PC-3 (cell line): ENCODE data around the gene C11orf24. TPM values are rescaled to one million over a fixed set of nuclear protein-coding genes. Genes with fewer than 3 reads are reported as not detected.

Experiments
- ATAC-seq: fragments of 200-7000 bp; cut with Tn5 transposase; 2 replicates; pipeline ENCODE4 v1.9.1; 2020; ENCODE audit warnings: mild to moderate bottlenecking, moderate library complexity
- BruUV-seq: library from RNA; stranded (reverse); fragments of 400-500 nt; replicated peaks from 2 replicates; lab custom pipeline; 2021; lab: Mats Ljungman, UMichigan
- CTCF ChIA-PET: fragments of 300-600 bp; sonication (Branson Sonifier 250); formaldehyde crosslinking; loops from one replicate; lab custom pipeline; 2022; ENCODE audit warnings: antibody characterized with exemption; lab: Charles Lee
- POLR2A ChIA-PET: fragments of 300-600 bp; sonication (Branson Sonifier 250); formaldehyde crosslinking; loops from one replicate; lab custom pipeline; 2022; ENCODE audit warnings: antibody characterized with exemption; ENCODE audit not compliant: unreplicated experiment; lab: Charles Lee
- DNase-seq: peaks from one replicate; pipeline ENCODE4 v3.0.0-alpha.2; 2015
- H2AFZ ChIP-seq: fragments of 300-600 bp; sonication (generic); 2 replicates; pipeline ENCODE4 v1.6.0; 2016; ENCODE audit warnings: antibody characterized with exemption, low read length
- H3F3A ChIP-seq: fragments of 300-600 bp; sonication (generic); one replicate; pipeline ENCODE4 v1.6.0; 2017; ENCODE audit warnings: antibody characterized with exemption, low read length, control low read depth, mild to moderate bottlenecking; ENCODE audit not compliant: unreplicated experiment
- H3K27ac ChIP-seq: fragments of 300-600 bp; sonication (generic); 2 replicates; pipeline ENCODE4 v1.5.1; 2016; ENCODE audit warnings: mild to moderate bottlenecking, low read length
- H3K27me3 ChIP-seq: fragments of 300-600 bp; sonication (generic); 2 replicates; pipeline ENCODE4 v1.6.1; 2016; ENCODE audit warnings: low read length, mixed read lengths
- H3K36me3 ChIP-seq: fragments of 300-600 bp; sonication (generic); 2 replicates; pipeline ENCODE4 v1.6.1; 2016; ENCODE audit warnings: low read depth, mixed run types, low read length, mixed read lengths
- H3K4me1 ChIP-seq: fragments of 300-600 bp; sonication (generic); 2 replicates; pipeline ENCODE4 v1.5.1; 2016; ENCODE audit warnings: low read length; ENCODE audit not compliant: insufficient read depth
- H3K4me2 ChIP-seq: fragments of 300-600 bp; sonication (generic); 2 replicates; pipeline ENCODE4 v1.6.0; 2016; ENCODE audit warnings: low read length
- H3K4me3 ChIP-seq: fragments of 300-600 bp; sonication (generic); 2 replicates; pipeline ENCODE4 v1.5.1; 2016; ENCODE audit warnings: mild to moderate bottlenecking, low read length, mixed read lengths
- H3K79me2 ChIP-seq: fragments of 300-600 bp; sonication (generic); 2 replicates; pipeline ENCODE4 v1.6.1; 2017; ENCODE audit warnings: low read length, mixed read lengths
- H3K9ac ChIP-seq: fragments of 300-600 bp; sonication (generic); 2 replicates; pipeline ENCODE4 v1.6.0; 2016; ENCODE audit warnings: mild to moderate bottlenecking, low read length
- H3K9me2 ChIP-seq: fragments of 300-600 bp; sonication (generic); replicated peaks from 2 replicates; pipeline ENCODE4 v1.6.1; 2016; ENCODE audit warnings: mixed run types, low read length, mixed read lengths
- H3K9me3 ChIP-seq: fragments of 300-600 bp; sonication (generic); 2 replicates; pipeline ENCODE4 v1.6.1; 2016; ENCODE audit warnings: low read length, mixed read lengths
- H4K20me1 ChIP-seq: fragments of 300-600 bp; sonication (generic); 2 replicates; pipeline ENCODE4 v1.6.1; 2016; ENCODE audit warnings: low read length, mixed read lengths
- EZH2 ChIP-seq: fragments of 300-600 bp; sonication (generic); IDR thresholded peaks from one replicate; pipeline ENCODE4 v1.6.1; 2017; ENCODE audit warnings: antibody characterized with exemption, mild to moderate bottlenecking, low read length; ENCODE audit not compliant: unreplicated experiment
- EZH2phosphoT487 ChIP-seq: fragments of 300-600 bp; sonication (generic); IDR thresholded peaks from 2 replicates; pipeline ENCODE4 v1.6.1; 2018; ENCODE audit warnings: mild to moderate bottlenecking, antibody characterized with exemption, low read length, borderline replicate concordance
- intact Hi-C: fragments of 100-400 bp; cut with micrococcal nuclease; formaldehyde crosslinking; loops from 2 replicates; pipeline ENCODE4 v1.9.0; 2023
- total RNA-seq: library from RNA; depleted of rRNA; stranded (reverse); fragments of >200 nt; gene quantifications from 2 replicates; pipeline ENCODE4 v1.2.3, GENCODE V29; 2014
- TF ChIP-seq, protein P1 (sequence below): fragments of 300-600 bp; sonication (generic); conservative IDR thresholded peaks from 2 replicates; pipeline ENCODE4 v1.5.1; 2017; ENCODE audit warnings: antibody characterized with exemption, low read depth, mild to moderate bottlenecking, low read length

The C11orf24 gene
- total RNA-seq, 1 experiment from 2014 or later: 75.9 TPM

DNA sequence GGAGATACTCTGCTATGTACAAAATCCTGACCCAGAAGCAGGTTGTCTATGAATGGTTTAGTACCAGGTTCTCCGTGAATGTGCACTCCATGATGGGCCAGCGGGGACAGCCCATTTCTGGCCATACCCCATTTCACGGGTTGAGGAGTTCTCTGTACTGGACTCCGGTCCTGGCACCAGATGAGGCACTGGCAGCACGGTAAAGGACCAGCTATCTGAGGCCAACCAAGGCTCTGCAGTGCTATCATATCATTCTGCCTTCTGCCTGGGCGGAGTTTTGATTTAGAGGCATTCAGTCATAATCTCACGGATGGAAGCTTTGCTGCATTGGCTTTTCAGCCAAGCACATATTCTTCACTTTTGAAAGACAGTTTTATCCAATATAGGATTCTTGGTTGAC lies 40.2 kb downstream of the C11orf24 start:
- Histone ChIP-seq H3K4me1 (no peaks in the 10 kb centered on the region), H3F3A (no peaks in the 10 kb centered on the region), H3K27ac (no peak overlapping the region), H3K9me2 (no peaks in the 10 kb centered on the region), H3K9ac (no peak overlapping the region), H3K4me3 (no peak overlapping the region), H3K36me3 (no peaks in the 10 kb centered on the region), H4K20me1 (no peaks in the 10 kb centered on the region), H2AFZ (no peak overlapping the region), H3K4me2 (no peak overlapping the region), H3K27me3 (no peaks in the 10 kb centered on the region), H3K79me2 (no peaks in the 10 kb centered on the region), H3K9me3 (no peaks in the 10 kb centered on the region)
- TF ChIP-seq EZH2phosphoT487 (no peak), EZH2 (no peak)
- TF ChIP-seq, protein P1, sequence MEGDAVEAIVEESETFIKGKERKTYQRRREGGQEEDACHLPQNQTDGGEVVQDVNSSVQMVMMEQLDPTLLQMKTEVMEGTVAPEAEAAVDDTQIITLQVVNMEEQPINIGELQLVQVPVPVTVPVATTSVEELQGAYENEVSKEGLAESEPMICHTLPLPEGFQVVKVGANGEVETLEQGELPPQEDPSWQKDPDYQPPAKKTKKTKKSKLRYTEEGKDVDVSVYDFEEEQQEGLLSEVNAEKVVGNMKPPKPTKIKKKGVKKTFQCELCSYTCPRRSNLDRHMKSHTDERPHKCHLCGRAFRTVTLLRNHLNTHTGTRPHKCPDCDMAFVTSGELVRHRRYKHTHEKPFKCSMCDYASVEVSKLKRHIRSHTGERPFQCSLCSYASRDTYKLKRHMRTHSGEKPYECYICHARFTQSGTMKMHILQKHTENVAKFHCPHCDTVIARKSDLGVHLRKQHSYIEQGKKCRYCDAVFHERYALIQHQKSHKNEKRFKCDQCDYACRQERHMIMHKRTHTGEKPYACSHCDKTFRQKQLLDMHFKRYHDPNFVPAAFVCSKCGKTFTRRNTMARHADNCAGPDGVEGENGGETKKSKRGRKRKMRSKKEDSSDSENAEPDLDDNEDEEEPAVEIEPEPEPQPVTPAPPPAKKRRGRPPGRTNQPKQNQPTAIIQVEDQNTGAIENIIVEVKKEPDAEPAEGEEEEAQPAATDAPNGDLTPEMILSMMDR: no peak
- no TSS peak for BruUV-seq
- DNase-seq (no peak), ATAC-seq (no peak)
- CTCF ChIA-PET: no interaction called here
- POLR2A ChIA-PET: no interaction called here
- intact Hi-C loops: no loop called here

DNA sequence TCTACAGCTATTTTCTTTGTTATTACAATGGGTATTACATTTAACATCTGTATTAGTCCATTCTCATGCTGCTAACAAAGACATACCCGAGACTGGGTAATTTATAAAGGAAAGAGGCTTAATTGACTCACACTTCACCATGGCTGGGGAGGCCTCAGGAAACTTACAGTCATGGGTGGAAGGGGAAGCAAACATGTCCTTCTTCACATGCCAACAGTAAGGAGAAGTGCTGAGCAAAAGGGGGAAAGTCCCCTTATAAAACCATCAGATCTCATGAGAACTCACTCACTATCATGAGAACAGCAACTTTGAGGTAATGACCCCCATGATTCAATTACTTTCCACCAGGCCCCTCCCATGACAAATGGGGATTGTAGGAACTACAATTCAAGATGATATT lies 42.2 kb downstream of the C11orf24 start:
- TF ChIP-seq, protein P1: no peak
- TF ChIP-seq EZH2: no peak
- TF ChIP-seq EZH2phosphoT487: no peak

DNA sequence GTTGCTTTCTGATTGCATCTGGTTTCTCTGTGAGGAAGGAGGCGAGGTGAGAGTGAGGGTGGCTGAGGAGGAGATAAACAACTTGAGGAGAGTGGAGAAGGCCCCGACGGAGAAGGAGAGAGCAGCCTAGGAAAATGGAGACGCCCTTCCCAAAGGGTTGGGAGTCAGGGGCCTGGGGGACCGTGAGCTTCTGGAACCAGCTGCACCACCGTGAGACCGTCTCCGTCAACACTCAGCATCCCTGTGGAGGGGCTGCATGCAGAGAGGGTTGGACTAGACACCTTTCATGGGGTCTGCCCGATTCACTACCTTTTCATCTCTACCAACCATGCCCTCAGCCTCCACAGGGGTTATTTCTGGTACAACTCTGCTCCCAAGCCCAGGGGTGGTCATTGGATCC lies 45.4 kb downstream of the C11orf24 start:
- Histone ChIP-seq H3K36me3 (no peaks in the 10 kb centered on the region), H3K9me3 (no peaks in the 10 kb centered on the region), H3K9me2 (no peaks in the 10 kb centered on the region), H3K79me2 (no peaks in the 10 kb centered on the region), H2AFZ (no peak overlapping the region), H3K4me2 (no peak overlapping the region), H3F3A (no peaks in the 10 kb centered on the region), H3K27me3 (no peaks in the 10 kb centered on the region), H3K4me1 (no peaks in the 10 kb centered on the region), H4K20me1 (no peaks in the 10 kb centered on the region), H3K9ac (no peak overlapping the region), H3K4me3 (no peak overlapping the region), H3K27ac (no peak overlapping the region)
- intact Hi-C loops: no loop called here
- POLR2A ChIA-PET: no interaction called here
- DNase-seq (no peak), ATAC-seq (no peak)
- no peak for TF ChIP-seq EZH2
- no peak for TF ChIP-seq EZH2phosphoT487
- TF ChIP-seq, protein P1: no peak
- CTCF ChIA-PET: no interaction called here
- BruUV-seq: no TSS peak

More for the DNA sequence above, 42.2 kb downstream of the C11orf24 start:
- Histone ChIP-seq H4K20me1 (no peaks in the 10 kb centered on the region), H3K9me3 (no peaks in the 10 kb centered on the region), H3K4me3 (no peak overlapping the region), H3F3A (no peaks in the 10 kb centered on the region), H3K9ac (no peak overlapping the region), H3K4me2 (no peak overlapping the region), H3K27ac (no peak overlapping the region), H3K4me1 (no peaks in the 10 kb centered on the region), H3K79me2 (no peaks in the 10 kb centered on the region), H2AFZ (no peak overlapping the region), H3K36me3 (no peaks in the 10 kb centered on the region), H3K27me3 (no peaks in the 10 kb centered on the region), H3K9me2 (no peaks in the 10 kb centered on the region)
- no TSS peak for BruUV-seq
- ATAC-seq (no peak), DNase-seq (no peak)
- CTCF ChIA-PET: no interaction called here
- POLR2A ChIA-PET: no interaction called here
- intact Hi-C loops: no loop called here
